H9 (cell line): ENCODE measurements around the gene PLB1. TPM values are rescaled to one million over a fixed set of nuclear protein-coding genes. Genes with fewer than 3 reads are reported as not detected.

ENCODE experiments used
- DNase-seq: peaks from one replicate; pipeline ENCODE4 v3.0.0-alpha.2; 2017
- H2AFZ ChIP-seq: one replicate; pipeline ENCODE4 v1.6.1; 2013; ENCODE audit warnings: mild to moderate bottlenecking, low read length, control low read depth, moderate library complexity
- H2AK5ac ChIP-seq: 2 replicates; pipeline ENCODE4 v1.6.1; 2013; ENCODE audit warnings: low read length, control low read depth, mixed read lengths; ENCODE audit not compliant: insufficient read length
- H2BK120ac ChIP-seq: one replicate; pipeline ENCODE4 v1.6.1; 2013; ENCODE audit warnings: low read depth, mild to moderate bottlenecking, low read length, control low read depth, inconsistent platforms; ENCODE audit not compliant: poor library complexity, severe bottlenecking
- H2BK12ac ChIP-seq: 2 replicates; pipeline ENCODE4 v1.6.1; 2013; ENCODE audit warnings: low read length, control low read depth, mixed read lengths, low read depth; ENCODE audit not compliant: insufficient read length
- H2BK15ac ChIP-seq: 2 replicates; pipeline ENCODE4 v1.6.1; 2013; ENCODE audit warnings: low read depth, low read length, control low read depth
- H2BK20ac ChIP-seq: one replicate; pipeline ENCODE4 v1.6.1; 2013; ENCODE audit warnings: low read depth, mild to moderate bottlenecking, low read length, control low read depth, inconsistent platforms; ENCODE audit not compliant: poor library complexity, severe bottlenecking
- H2BK5ac ChIP-seq: 2 replicates; pipeline ENCODE4 v1.6.1; 2013; ENCODE audit warnings: low read length, control low read depth, mixed read lengths; ENCODE audit not compliant: insufficient read length
- H3K14ac ChIP-seq: 2 replicates; pipeline ENCODE4 v1.6.1; 2013; ENCODE audit warnings: low read length, control low read depth; ENCODE audit not compliant: insufficient read depth
- H3K18ac ChIP-seq: 2 replicates; pipeline ENCODE4 v1.6.1; 2013; ENCODE audit warnings: low read depth, mild to moderate bottlenecking, mixed read lengths, low read length, control low read depth; ENCODE audit not compliant: insufficient read length
- H3K23ac ChIP-seq: 2 replicates; pipeline ENCODE4 v1.6.1; 2013; ENCODE audit warnings: low read length, control low read depth, mixed read lengths, low read depth; ENCODE audit not compliant: insufficient read length
- H3K23me2 ChIP-seq: 2 replicates; pipeline ENCODE4 v1.6.1; 2013; ENCODE audit warnings: low read depth, mild to moderate bottlenecking, mixed read lengths, low read length, control low read depth; ENCODE audit not compliant: insufficient read length, poor library complexity, severe bottlenecking
- H3K27ac ChIP-seq: 2 replicates; pipeline ENCODE4 v1.5.1; 2013; ENCODE audit warnings: low read length, control low read depth, mixed read lengths, low read depth; ENCODE audit not compliant: insufficient read length
- H3K27me3 ChIP-seq: 2 replicates; pipeline ENCODE4 v1.6.1; 2013; ENCODE audit warnings: low read length, control low read depth, inconsistent platforms; ENCODE audit not compliant: insufficient read depth
- H3K4ac ChIP-seq: 2 replicates; pipeline ENCODE4 v1.6.1; 2013; ENCODE audit warnings: low read depth, mild to moderate bottlenecking, control low read depth, inconsistent platforms, low read length, moderate library complexity
- H3K4me1 ChIP-seq: 2 replicates; pipeline ENCODE4 v1.6.1; 2013; ENCODE audit warnings: low read length, control low read depth, inconsistent platforms; ENCODE audit not compliant: insufficient read depth
- H3K4me2 ChIP-seq: 2 replicates; pipeline ENCODE4 v1.6.1; 2013; ENCODE audit warnings: low read length, control low read depth, mixed read lengths; ENCODE audit not compliant: insufficient read length, insufficient read depth
- H3K56ac ChIP-seq: 2 replicates; pipeline ENCODE4 v1.6.1; 2013; ENCODE audit warnings: low read depth, mild to moderate bottlenecking, mixed read lengths, low read length, control low read depth; ENCODE audit not compliant: insufficient read length
- H3K79me1 ChIP-seq: 2 replicates; pipeline ENCODE4 v1.6.1; 2013; ENCODE audit warnings: low read depth, mild to moderate bottlenecking, moderate library complexity, low read length, control low read depth, inconsistent platforms; ENCODE audit not compliant: insufficient read depth, poor library complexity, severe bottlenecking
- H3K79me2 ChIP-seq: 2 replicates; pipeline ENCODE4 v1.6.1; 2013; ENCODE audit warnings: low read length, control low read depth, inconsistent platforms; ENCODE audit not compliant: insufficient read depth
- H3K9ac ChIP-seq: 2 replicates; pipeline ENCODE4 v1.6.1; 2013; ENCODE audit warnings: low read length, control low read depth, mixed read lengths; ENCODE audit not compliant: insufficient read length; ENCODE audit errors: extremely low read depth
- H3K9me3 ChIP-seq: one replicate; pipeline ENCODE4 v1.6.1; 2013; ENCODE audit warnings: low read depth, low read length, inconsistent platforms; ENCODE audit not compliant: control insufficient read depth
- H3T11ph ChIP-seq: one replicate; pipeline ENCODE4 v1.6.1; 2013; ENCODE audit warnings: mild to moderate bottlenecking, low read length, control low read depth, inconsistent platforms
- H4K20me1 ChIP-seq: one replicate; pipeline ENCODE4 v1.6.1; 2013; ENCODE audit not compliant: control insufficient read depth, insufficient read length, insufficient read depth
- H4K5ac ChIP-seq: 2 replicates; pipeline ENCODE4 v1.6.1; 2013; ENCODE audit warnings: low read depth, mild to moderate bottlenecking, mixed read lengths, low read length, control low read depth; ENCODE audit not compliant: insufficient read length
- H4K8ac ChIP-seq: replicated peaks from 2 replicates; pipeline ENCODE4 v1.6.1; 2013; ENCODE audit warnings: low read length, control low read depth, mixed read lengths, low read depth; ENCODE audit not compliant: insufficient read length
- H4K91ac ChIP-seq: 2 replicates; pipeline ENCODE4 v1.6.1; 2013; ENCODE audit warnings: low read depth, mild to moderate bottlenecking, moderate library complexity, mixed read lengths, low read length, control low read depth; ENCODE audit not compliant: insufficient read length
- H3K27ac Mint-ChIP-seq, 3 experiments: 2 replicates in 2 of 3; 3 replicates in 1 of 3; pipeline ENCODE4 v1.8.0; 2020 to 2021; ENCODE audit warnings: mixed read lengths in 3 of 3, mild to moderate bottlenecking in 1 of 3, moderate library complexity in 1 of 3
- H3K27me3 Mint-ChIP-seq: 2 replicates; pipeline ENCODE4 v1.8.0; 2021; ENCODE audit warnings: low read depth, mild to moderate bottlenecking, moderate library complexity, mixed read lengths
- H3K36me3 Mint-ChIP-seq, 3 experiments: 2 replicates in 2 of 3; 3 replicates in 1 of 3; pipeline ENCODE4 v1.8.0; 2020 to 2021; ENCODE audit warnings: low read depth in 3 of 3, mixed read lengths in 3 of 3; ENCODE audit not compliant: insufficient read depth in 1 of 3
- H3K4me1 Mint-ChIP-seq, 2 experiments: 2 replicates each; pipeline ENCODE4 v1.8.0; 2020; ENCODE audit warnings: mixed read lengths in 2 of 2
- H3K4me3 Mint-ChIP-seq, 2 experiments: 2 replicates in 1 of 2; 3 replicates in 1 of 2; pipeline ENCODE4 v1.8.0; 2020 to 2021; ENCODE audit warnings: mild to moderate bottlenecking in 2 of 2, mixed read lengths in 2 of 2, moderate library complexity in 1 of 2
- H3K9me3 Mint-ChIP-seq, 2 experiments: 2 replicates in 1 of 2; 3 replicates in 1 of 2; pipeline ENCODE4 v1.8.0; 2020; ENCODE audit warnings: mild to moderate bottlenecking in 2 of 2, mixed read lengths in 2 of 2, moderate library complexity in 1 of 2
- CTCF ChIP-seq: fragments of 200-600 bp; sonication (generic); conservative IDR thresholded peaks from 3 replicates; pipeline ENCODE4 v1.8.0; 2021; ENCODE audit warnings: antibody characterized with exemption, mild to moderate bottlenecking
- WGBS: extraction: QIAGEN DNeasy Blood & Tissue Kit; methylation state at CpG from one replicate; pipeline ENCODE4 v1.1.7; 2013; ENCODE audit warnings: missing lambda C conversion rate, low lambda C conversion rate, mixed read lengths; ENCODE audit not compliant: insufficient read length; ENCODE audit errors: extremely low coverage; 5-methylcytosine and 5-hydroxymethylcytosine counted together
- total RNA-seq: library from RNA; stranded (reverse); gene quantifications from 2 replicates; pipeline ENCODE4 v1.2.1, GENCODE V29; 2021

Gene PLB1
- total RNA-seq, 1 experiment from 2014 or later, result not detected

DNA sequence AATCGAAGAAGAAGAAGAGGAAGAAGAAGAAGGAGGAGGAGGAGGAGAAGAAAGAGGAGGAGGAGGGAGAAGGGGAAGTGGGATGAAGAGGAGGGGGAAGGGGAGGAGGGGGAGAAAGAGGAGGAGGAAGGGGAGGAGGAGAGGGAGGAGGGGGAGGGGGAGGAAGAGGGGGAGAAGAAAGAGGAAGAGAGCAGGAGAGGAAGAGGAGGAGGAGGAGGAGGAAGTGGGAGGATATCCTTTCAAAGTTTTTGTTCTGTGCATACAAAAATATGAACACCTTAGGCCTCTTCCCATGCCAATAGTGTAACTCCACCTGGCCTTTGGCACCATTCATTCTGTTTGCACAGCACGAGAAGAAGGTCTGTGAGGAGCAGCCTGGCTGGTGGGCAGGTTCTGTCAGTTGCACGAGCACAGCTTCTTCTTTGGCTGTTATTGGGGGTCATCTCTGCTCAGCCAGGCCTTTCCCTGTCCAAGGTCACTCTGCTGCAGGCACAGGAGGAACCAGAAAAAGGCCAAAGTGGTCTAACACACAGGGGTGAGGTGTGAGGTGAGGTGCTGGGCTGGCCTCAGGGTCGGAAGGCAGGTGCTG is 25.8 kb upstream of the PLB1 start:
- Histone ChIP-seq H2BK12ac (no peak overlapping the region), H3T11ph (no peak overlapping the region), H3K23me2 (no peaks in the 10 kb centered on the region), H2BK15ac (no peak overlapping the region), H2BK20ac (no peak overlapping the region), H2AFZ (no peak overlapping the region), H2BK5ac (no peak overlapping the region), H4K8ac (no peak overlapping the region), H2AK5ac (no peak overlapping the region), H3K27ac (no peak overlapping the region), H3K79me2 (no peaks in the 10 kb centered on the region), H3K23ac (no peak overlapping the region), H4K91ac (no peak overlapping the region), H3K4ac (no peak overlapping the region), H3K9ac (no peak overlapping the region), H4K5ac (no peak overlapping the region), H3K18ac (no peak overlapping the region), H4K20me1 (no peaks in the 10 kb centered on the region), H3K4me1 (no peaks in the 10 kb centered on the region), H3K27me3 (no peaks in the 10 kb centered on the region), H3K4me2 (no peak overlapping the region), H3K9me3 (no peaks in the 10 kb centered on the region), H3K79me1 (no peaks in the 10 kb centered on the region), H3K14ac (no peak overlapping the region), H2BK120ac (no peak overlapping the region), H3K56ac (no peak overlapping the region)
- Mint-ChIP-seq H3K27me3 (peaks cover 13% of the 10 kb centered on the region), H3K4me3 (no peak overlapping the region), H3K27ac (peak overlapping the region in 1 of 3 experiments; percentile 25; a peak in 2 of 7 replicates), H3K4me1 (peaks cover 0 to 4% of the 10 kb centered on the region in 2 experiments; a peak in 1 of 4 replicates), H3K36me3 (peaks cover 0 to 2% (median 0%) of the 10 kb centered on the region in 3 experiments; a peak in 2 of 7 replicates), H3K9me3 (peaks cover 0 to 2% of the 10 kb centered on the region in 2 experiments; a peak in 2 of 5 replicates)
- no CpG with 5 or more reads among the region's 4 CpGs for WGBS
- TF ChIP-seq CTCF, result no peak
- no peak for DNase-seq
